K562 (cell line): ENCODE data around the gene ZNF407. TPM values are rescaled to one million over a fixed set of nuclear protein-coding genes. Genes with fewer than 3 reads are reported as not detected.

ENCODE experiments used
- ATAC-seq: fragments of 200-7000 bp; cut with Tn5 transposase; 3 replicates; pipeline ENCODE4 v1.9.1; 2020; ENCODE audit warnings: moderate library complexity
- BruUV-seq: library from RNA; stranded (reverse); fragments of 400-500 nt; replicated peaks from 2 replicates; lab custom pipeline; 2021; lab: Mats Ljungman, UMichigan
- CTCF ChIA-PET: fragments of 300-600 bp; formaldehyde crosslinking; extraction: SDS; loops from one replicate; lab custom pipeline; 2021; ENCODE audit warnings: low intra/inter-chr PET ratio; lab: Yijun Ruan, JAX
- POLR2A ChIA-PET: fragments of 300-600, 350-650 bp; sonication (Branson Sonifier 250); formaldehyde crosslinking; extraction: SDS; loops from one replicate; lab custom pipeline; 2021; ENCODE audit warnings: antibody characterized with exemption, inconsistent platforms; lab: Yijun Ruan, JAX
- DNase-seq, 4 experiments: peaks; one replicate each; pipeline versions ENCODE4 v3.0.0 to v3.0.0-alpha.2; 2011 to 2018; ENCODE audit warnings: low spot score in 3 of 4, mixed read lengths in 3 of 4; ENCODE audit errors: extremely low read depth in 1 of 4
- FAIRE-seq: peaks from 2 replicates; lab custom pipeline; 2011; peaks lifted over from hg19 to GRCh38; lab: Jason Lieb, UNC
- H2AFZ ChIP-seq: 2 replicates; pipeline ENCODE4 v1.6.0; 2011; ENCODE audit warnings: low read depth, low read length, control low read depth, inconsistent platforms
- H3K27ac ChIP-seq: fragments of 200-600 bp; 3 replicates; pipeline ENCODE4 v1.8.0; 2011; ENCODE audit warnings: low read depth, mild to moderate bottlenecking, control low read depth, inconsistent platforms, low read length, moderate library complexity, mixed read lengths; ENCODE audit errors: extremely low read depth
- H3K27me3 ChIP-seq, 2 experiments: fragments of 300-600 bp in 1 of 2; 2 replicates in 1 of 2; 3 replicates in 1 of 2; pipeline versions ENCODE4 v1.6.0 to v1.8.0; 2011; ENCODE audit warnings: inconsistent platforms in 2 of 2, low read length in 2 of 2, mild to moderate bottlenecking in 1 of 2, mixed read lengths in 1 of 2, moderate library complexity in 1 of 2; ENCODE audit not compliant: control insufficient read depth in 2 of 2, insufficient read depth in 2 of 2
- H3K36me3 ChIP-seq: fragments of 300-600 bp; 3 replicates; pipeline ENCODE4 v1.8.0; 2011; ENCODE audit warnings: mild to moderate bottlenecking, low read length, inconsistent platforms; ENCODE audit not compliant: control insufficient read depth, insufficient read depth
- H3K4me1 ChIP-seq, 2 experiments: fragments of 200-600 bp in 1 of 2; replicated peaks in 1 of 2; 2 replicates in 1 of 2; 3 replicates in 1 of 2; pipeline versions ENCODE4 v1.5.1 to v1.8.0; 2011; ENCODE audit warnings: inconsistent platforms in 2 of 2, low read length in 2 of 2, mild to moderate bottlenecking in 1 of 2, mixed read lengths in 1 of 2, moderate library complexity in 1 of 2; ENCODE audit not compliant: control insufficient read depth in 2 of 2, insufficient read depth in 2 of 2
- H3K4me2 ChIP-seq: 2 replicates; pipeline ENCODE4 v1.6.1; 2011; ENCODE audit warnings: low read length, control low read depth, inconsistent platforms, mixed read lengths; ENCODE audit not compliant: insufficient read depth
- H3K4me3 ChIP-seq: fragments of 200-600 bp; sonication (generic), shearing (Covaris generic); 2 replicates; pipeline ENCODE4 v1.5.1; 2016; ENCODE audit warnings: control low read depth, inconsistent platforms
- H3K79me2 ChIP-seq: fragments of 200-600 bp; 3 replicates; pipeline ENCODE4 v1.8.0; 2011; ENCODE audit warnings: low read length, inconsistent platforms; ENCODE audit not compliant: control insufficient read depth, insufficient read depth
- H3K9ac ChIP-seq, 2 experiments: 2 replicates each; pipeline versions ENCODE4 v1.6.0 to v1.6.1; 2011; ENCODE audit warnings: low read depth in 2 of 2, low read length in 2 of 2, control low read depth in 1 of 2, inconsistent platforms in 1 of 2, mild to moderate bottlenecking in 1 of 2, mixed read lengths in 1 of 2; ENCODE audit not compliant: insufficient read depth in 1 of 2
- H3K9me1 ChIP-seq: one replicate; pipeline ENCODE4 v1.6.0; 2011; ENCODE audit warnings: inconsistent platforms, mild to moderate bottlenecking, low read length, moderate library complexity; ENCODE audit not compliant: control insufficient read depth, insufficient read depth
- H3K9me3 ChIP-seq: replicated peaks from 2 replicates; pipeline ENCODE4 v1.5.1; 2011; ENCODE audit warnings: low read depth, low read length, inconsistent platforms; ENCODE audit not compliant: control insufficient read depth, insufficient read depth
- H4K20me1 ChIP-seq: replicated peaks from 2 replicates; pipeline ENCODE4 v1.6.1; 2011; ENCODE audit warnings: low read length, inconsistent platforms, mixed read lengths; ENCODE audit not compliant: control insufficient read depth, insufficient read depth
- AFF4 ChIP-seq: sonication (generic); formaldehyde crosslinking; IDR thresholded peaks from 2 replicates; pipeline ENCODE4 v1.8.0; 2023; ENCODE audit warnings: mild to moderate bottlenecking, missing genetic modification reagents
- ATF3 ChIP-seq, 2 experiments: fragments of 450-650 bp in 1 of 2; sonication (generic) in 1 of 2; formaldehyde crosslinking in 1 of 2; IDR thresholded peaks in 1 of 2; conservative IDR thresholded peaks in 1 of 2; 2 replicates each; pipeline versions ENCODE4 v1.6.1 to v1.8.1; 2016 to 2023; ENCODE audit warnings: mild to moderate bottlenecking in 2 of 2, moderate library complexity in 2 of 2, inconsistent platforms in 1 of 2, missing genetic modification reagents in 1 of 2
- CHD2 ChIP-seq: IDR thresholded peaks from 2 replicates; pipeline ENCODE4 v1.6.1; 2011; ENCODE audit warnings: low read depth, low read length
- COPS2 ChIP-seq: fragments of 450-650 bp; conservative IDR thresholded peaks from 2 replicates; pipeline ENCODE4 v1.6.1; 2016; ENCODE audit warnings: mild to moderate bottlenecking, moderate library complexity
- CTCF ChIP-seq, 3 experiments: IDR thresholded peaks in 2 of 3; conservative IDR thresholded peaks in 1 of 3; 2 replicates each; pipeline ENCODE4 v1.5.1; 2011 to 2012; ENCODE audit warnings: low read length in 3 of 3, mild to moderate bottlenecking in 3 of 3, control low read depth in 2 of 3, improper control_type of control experiment in 1 of 3, inconsistent platforms in 1 of 3, low read depth in 1 of 3, mixed read lengths in 1 of 3, moderate library complexity in 1 of 3; ENCODE audit not compliant: insufficient read depth in 2 of 3
- FOXM1 ChIP-seq, 2 experiments: fragments of 450-650 bp in 1 of 2; sonication (generic) in 1 of 2; formaldehyde crosslinking in 1 of 2; IDR thresholded peaks; 2 replicates each; pipeline versions ENCODE4 v1.6.1 to v1.9.0; 2017 to 2022; ENCODE audit warnings: low read depth in 2 of 2, mild to moderate bottlenecking in 2 of 2, missing genetic modification reagents in 1 of 2, moderate library complexity in 1 of 2
- HNRNPH1 ChIP-seq: fragments of 200-400 bp; formaldehyde crosslinking; optimal IDR thresholded peaks from 2 replicates; pipeline ENCODE3; 2017; ENCODE audit warnings: low read depth, mild to moderate bottlenecking, low read length, moderate library complexity
- POLR2AphosphoS2 ChIP-seq: IDR thresholded peaks from 2 replicates; pipeline ENCODE4 v1.6.1; 2012; ENCODE audit warnings: low read length, improper control_type of control experiment
- POLR2H ChIP-seq: IDR thresholded peaks from 2 replicates; pipeline ENCODE4 v1.6.1; 2016; ENCODE audit warnings: missing genetic modification characterization, low read depth, mild to moderate bottlenecking, control low read depth, missing compliant biosample characterization, moderate library complexity
- ZBTB11 ChIP-seq, 3 experiments: fragments of 200-800 bp in 1 of 3; fragments of 250-450 bp in 1 of 3; fragments of 450-650 bp in 1 of 3; sonication (Bioruptor Pico) in 1 of 3; sonication (Bioruptor generic) in 1 of 3; formaldehyde crosslinking in 1 of 3; IDR thresholded peaks; 2 replicates each; pipeline versions ENCODE4 v1.6.1 to v1.8.0; 2016 to 2022; ENCODE audit warnings: mild to moderate bottlenecking in 2 of 3, missing genetic modification characterization in 2 of 3, missing compliant biosample characterization in 1 of 3, moderate library complexity in 1 of 3
- ZNF224 ChIP-seq: sonication (generic); formaldehyde crosslinking; IDR thresholded peaks from 2 replicates; pipeline ENCODE4 v1.8.0; 2022; ENCODE audit warnings: mild to moderate bottlenecking, missing genetic modification reagents
- WGBS: fragments of 100-300 bp; shearing (Covaris generic); methylation state at CpG from one replicate; pipeline ENCODE4 v1.1.6; 2016; ENCODE audit warnings: low coverage, mixed read lengths; ENCODE audit not compliant: insufficient coverage; ENCODE audit errors: missing lambda C conversion rate; 5-methylcytosine and 5-hydroxymethylcytosine counted together
- in situ Hi-C: fragments of 300-500 bp; cut with MboI; formaldehyde crosslinking; loops from 4 replicates; pipeline ENCODE4 v1.15.0; 2018; ENCODE audit warnings: inconsistent platforms, mixed read lengths
- intact Hi-C: fragments of 100-400 bp; cut with micrococcal nuclease; formaldehyde crosslinking; loops from 2 replicates; pipeline ENCODE4 v1.14.2; 2022
- polyA plus RNA-seq, 8 experiments: library from polyadenylated mRNA; depleted of rRNA in 4 of 8; stranded (reverse) in 5 of 8; unstranded in 3 of 8; fragments of >200 nt; fragmentation: Nextera tagmentation in 2 of 8; fragmentation: Illumina TruSeq in 1 of 8; extraction: Ambion mirVana in 2 of 8; extraction: Trizol in 1 of 8; gene quantifications; 2 replicates each; pipeline versions ENCODE4 v1.2.1 to v1.2.3, GENCODE V29; 2011 to 2014; ENCODE audit warnings: inconsistent platforms in 1 of 8, missing spikeins in 1 of 8
- total RNA-seq, 7 experiments: library from RNA; depleted of rRNA in 6 of 7; stranded (reverse); fragments of >200 nt in 6 of 7; fragmentation: Illumina TruSeq in 2 of 7; extraction: Trizol in 2 of 7; gene quantifications; 2 replicates each; pipeline versions ENCODE4 v1.2.1 to v1.2.3, GENCODE V29; 2011 to 2021; ENCODE audit warnings: low replicate concordance in 1 of 7

Gene ZNF407
- total and polyA plus RNA-seq, 9 of the 15 experiments (the other 6 are each of a cell fraction or from before 2014, with no cell fraction given) = 0.21 to 5.4 (median 2.3) TPM

DNA sequence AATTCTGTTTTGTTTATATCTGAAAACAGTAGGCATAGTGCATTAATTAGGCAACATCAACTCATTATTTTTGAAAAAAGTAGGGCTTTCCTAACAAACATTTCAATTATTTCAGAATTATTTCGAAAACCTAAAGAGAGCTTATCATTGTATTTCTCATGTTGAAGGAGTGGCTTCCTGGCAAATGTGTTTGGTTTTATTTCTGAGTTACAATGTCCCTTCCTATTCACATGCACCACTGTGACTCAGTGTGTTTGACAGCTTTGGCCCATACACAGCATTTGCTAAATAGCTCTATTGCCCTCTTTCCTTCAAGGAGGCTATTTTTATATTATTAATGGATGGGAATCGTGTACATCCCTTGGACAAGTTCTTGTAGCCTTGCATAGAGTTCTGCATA, 405.4 kb downstream of the ZNF407 start:
- no peak for ATAC-seq
- H3K9ac ChIP-seq = no peak overlapping the region
- H2AFZ ChIP-seq = no peak overlapping the region
- no peaks in the 10 kb centered on the region for H4K20me1 ChIP-seq
- H3K4me2 ChIP-seq = no peak overlapping the region
- DNase-seq = no peak
- 0% methylated on average over 1 of the region's 2 CpGs for WGBS
- ChIA-PET POLR2A (no interaction called here), CTCF (no interaction called here)
- no peaks in the 10 kb centered on the region for H3K4me1 ChIP-seq
- in situ Hi-C loops = no loop called here
- FAIRE-seq = no peak
- no peaks in the 10 kb centered on the region for H3K9me3 ChIP-seq
- no peak overlapping the region for H3K27ac ChIP-seq
- H3K9me1 ChIP-seq = no peaks in the 10 kb centered on the region
- H3K79me2 ChIP-seq = no peaks in the 10 kb centered on the region
- no peaks in the 10 kb centered on the region for H3K27me3 ChIP-seq
- BruUV-seq = no TSS peak
- H3K36me3 ChIP-seq = no peaks in the 10 kb centered on the region
- intact Hi-C loops = no loop called here
- no peak overlapping the region for H3K4me3 ChIP-seq
- TF ChIP-seq ATF3 (IDR thresholded peaks at IDR 0.05) (no peak), ATF3 (CRISPR knock-in tag; conservative IDR thresholded peaks at IDR 0.05) (no peak), CTCF (IDR thresholded peaks at IDR 0.05 in 2 of 3, conservative IDR thresholded peaks at IDR 0.05 in 1 of 3; ENCODE audit: insufficient read depth in 2 of 3, low read depth in 1 of 3, low read length in 3 of 3) (no peak), ZNF224 (CRISPR knock-in tag) (no peak), CHD2 (no peak), HNRNPH1 (no peak), POLR2AphosphoS2 (no peak), FOXM1 (IDR thresholded peaks at IDR 0.05; ENCODE audit: low read depth) (no peak), FOXM1 (CRISPR knock-in tag; IDR thresholded peaks at IDR 0.05; ENCODE audit: low read depth) (no peak), AFF4 (no peak), POLR2H (tag) (no peak), ZBTB11 (CRISPR knock-in tag; IDR thresholded peaks at IDR 0.05) (no peak), COPS2 (no peak)
